Measurements from ENCODE around the gene CFAP90.

CFAP90 gene, protein sequence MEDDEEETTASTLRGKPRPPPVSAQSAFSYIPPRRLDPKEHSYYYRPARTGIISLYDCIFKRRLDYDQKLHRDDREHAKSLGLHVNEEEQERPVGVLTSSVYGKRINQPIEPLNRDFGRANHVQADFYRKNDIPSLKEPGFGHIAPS

DNA sequence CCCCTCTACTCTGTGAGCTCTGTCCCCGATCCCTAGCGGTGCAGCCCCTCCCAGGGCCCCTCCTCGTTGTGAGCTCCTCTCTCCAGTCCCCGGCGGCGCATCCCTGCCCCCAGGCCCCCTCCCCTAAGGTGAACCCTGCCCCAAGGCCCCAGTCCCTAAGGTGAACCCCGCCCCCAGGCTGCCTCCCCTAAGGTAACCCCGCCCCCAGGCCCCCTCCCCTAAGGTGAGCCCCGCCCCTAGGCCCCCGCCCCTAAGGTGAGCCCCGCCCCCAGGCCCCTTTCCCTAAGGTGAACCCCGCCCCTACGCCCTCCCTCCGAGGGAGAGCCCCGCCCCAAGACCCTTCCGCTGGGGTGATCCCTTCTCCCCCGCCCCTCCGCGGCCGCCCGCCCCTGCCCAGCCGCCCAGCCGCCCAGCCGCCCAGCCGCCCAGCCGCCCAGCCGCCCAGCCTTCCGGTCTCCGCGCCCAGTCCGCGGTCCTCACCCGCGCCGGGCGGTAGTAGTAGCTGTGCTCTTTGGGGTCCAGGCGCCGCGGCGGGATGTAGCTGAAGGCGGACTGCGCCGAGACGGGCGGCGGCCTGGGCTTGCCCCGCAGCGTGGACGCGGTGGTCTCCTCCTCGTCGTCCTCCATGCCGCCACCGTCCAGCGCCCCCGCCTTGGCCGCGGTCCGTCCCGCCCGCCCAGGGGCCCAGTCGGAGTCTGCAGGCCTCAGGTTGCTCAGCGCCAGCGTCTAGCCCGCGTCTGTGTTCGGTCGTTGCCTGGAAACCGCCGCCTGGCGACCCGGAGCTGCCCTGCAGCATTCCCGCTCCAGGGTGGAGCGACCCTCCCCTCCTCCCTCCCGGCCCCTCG lies at the start of gene CFAP90:
Gene CFAP90, minus strand, starts transcription at position 739 of the 845 bp plus-strand sequence. Its CDS starts 112 bp downstream, at position 627.
- TF ChIP-seq, protein P1, sequence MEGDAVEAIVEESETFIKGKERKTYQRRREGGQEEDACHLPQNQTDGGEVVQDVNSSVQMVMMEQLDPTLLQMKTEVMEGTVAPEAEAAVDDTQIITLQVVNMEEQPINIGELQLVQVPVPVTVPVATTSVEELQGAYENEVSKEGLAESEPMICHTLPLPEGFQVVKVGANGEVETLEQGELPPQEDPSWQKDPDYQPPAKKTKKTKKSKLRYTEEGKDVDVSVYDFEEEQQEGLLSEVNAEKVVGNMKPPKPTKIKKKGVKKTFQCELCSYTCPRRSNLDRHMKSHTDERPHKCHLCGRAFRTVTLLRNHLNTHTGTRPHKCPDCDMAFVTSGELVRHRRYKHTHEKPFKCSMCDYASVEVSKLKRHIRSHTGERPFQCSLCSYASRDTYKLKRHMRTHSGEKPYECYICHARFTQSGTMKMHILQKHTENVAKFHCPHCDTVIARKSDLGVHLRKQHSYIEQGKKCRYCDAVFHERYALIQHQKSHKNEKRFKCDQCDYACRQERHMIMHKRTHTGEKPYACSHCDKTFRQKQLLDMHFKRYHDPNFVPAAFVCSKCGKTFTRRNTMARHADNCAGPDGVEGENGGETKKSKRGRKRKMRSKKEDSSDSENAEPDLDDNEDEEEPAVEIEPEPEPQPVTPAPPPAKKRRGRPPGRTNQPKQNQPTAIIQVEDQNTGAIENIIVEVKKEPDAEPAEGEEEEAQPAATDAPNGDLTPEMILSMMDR (IDR thresholded peaks at IDR 0.05; ENCODE audit: insufficient read depth, missing control alignments): peak; percentile 6
- DNase-seq (ENCODE audit: insufficient read length, low spot score) (no peak), FAIRE-seq (no peak)

DNA sequence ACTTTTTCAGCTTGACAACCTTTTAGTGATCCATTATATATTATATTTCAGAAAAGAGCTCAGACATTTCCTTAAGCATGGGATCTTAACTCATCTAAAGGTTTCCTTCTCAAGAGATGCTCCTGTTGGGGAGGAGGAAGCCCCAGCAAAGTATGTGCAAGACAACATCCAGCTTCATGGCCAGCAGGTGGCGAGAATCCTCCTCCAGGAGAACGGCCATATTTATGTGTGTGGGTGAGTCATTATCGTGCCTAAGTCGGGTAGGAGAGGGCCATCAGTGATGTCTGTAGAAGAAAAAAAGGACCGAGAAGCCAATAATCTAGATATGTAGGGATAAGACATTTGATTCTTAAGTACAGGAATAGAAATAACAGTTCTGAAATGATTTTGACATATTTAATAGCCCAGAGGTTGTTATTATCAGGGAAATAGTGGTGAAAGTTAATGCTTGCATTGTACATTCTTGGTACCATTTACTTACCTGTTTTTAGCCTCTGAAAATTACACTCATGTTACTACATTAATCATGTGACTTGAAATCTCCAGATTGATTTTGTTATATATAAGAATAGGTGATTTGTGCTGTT lies 46.2 kb upstream of the CFAP90 start:
- DNase-seq (ENCODE audit: insufficient read length, low spot score) (no peak), FAIRE-seq (no peak)
- TF ChIP-seq, protein P1 (IDR thresholded peaks at IDR 0.05; ENCODE audit: insufficient read depth, missing control alignments): no peak

DNA sequence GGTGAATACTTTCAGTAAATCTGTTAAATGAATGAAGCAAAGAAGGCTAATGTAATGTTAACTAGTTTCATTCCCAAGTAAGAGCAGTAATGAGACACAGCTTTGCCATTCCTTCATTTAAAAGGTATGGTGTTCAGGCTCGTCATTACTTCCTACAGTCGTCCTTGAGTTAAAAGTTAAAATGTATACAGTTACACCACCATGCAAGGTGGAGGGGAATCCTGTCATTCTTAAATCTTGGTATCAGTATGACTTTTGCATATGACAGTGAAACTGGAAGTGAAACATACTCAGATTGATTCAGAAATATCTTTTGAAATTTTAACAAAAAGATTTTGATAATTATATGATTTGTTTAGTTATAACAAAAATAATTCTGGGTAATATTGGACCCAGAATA lies 43.9 kb upstream of the CFAP90 start:
- TF ChIP-seq, protein P1 (IDR thresholded peaks at IDR 0.05; ENCODE audit: insufficient read depth, missing control alignments): no peak
- FAIRE-seq: no peak
- no peak for DNase-seq (ENCODE audit: insufficient read length, low spot score)

DNA sequence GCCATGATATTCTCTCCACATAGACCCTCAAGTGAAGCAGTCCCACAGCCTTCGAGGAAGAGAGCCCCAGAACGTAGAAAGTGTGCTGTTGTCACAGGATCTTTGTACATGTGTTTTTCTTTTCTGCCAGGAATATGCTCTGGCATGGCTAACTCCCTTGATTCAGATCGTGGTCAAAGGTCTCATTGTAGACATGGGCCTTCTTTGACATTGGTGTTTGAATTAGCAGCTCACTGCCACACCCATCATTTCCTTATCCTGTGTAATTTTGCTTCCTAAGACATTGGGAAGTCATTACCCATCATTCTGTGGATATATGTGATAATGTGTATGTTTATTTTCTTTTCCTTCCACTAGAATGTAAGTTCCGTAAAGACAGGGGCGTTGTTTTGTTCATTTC lies 43.5 kb upstream of the CFAP90 start:
- DNase-seq (ENCODE audit: insufficient read length, low spot score) (no peak), FAIRE-seq (no peak)
- TF ChIP-seq, protein P1 (IDR thresholded peaks at IDR 0.05; ENCODE audit: insufficient read depth, missing control alignments): no peak

DNA sequence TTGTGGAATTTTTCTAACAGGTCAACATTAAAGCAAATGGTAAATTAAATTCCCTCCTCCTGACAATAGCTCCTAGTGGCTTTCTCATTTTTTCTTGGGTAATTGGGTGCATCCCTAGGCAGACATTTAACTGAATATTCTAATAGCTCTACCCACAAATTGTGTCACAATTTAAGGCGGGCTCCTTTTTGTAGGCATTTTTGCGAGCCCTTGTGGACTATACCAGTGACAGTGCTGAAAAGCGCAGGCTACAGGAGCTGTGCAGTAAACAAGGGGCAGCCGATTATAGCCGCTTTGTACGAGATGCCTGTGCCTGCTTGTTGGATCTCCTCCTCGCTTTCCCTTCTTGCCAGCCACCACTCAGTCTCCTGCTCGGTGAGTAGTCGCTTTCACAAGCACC lies 38.0 kb upstream of the CFAP90 start:
- TF ChIP-seq, protein P1 (IDR thresholded peaks at IDR 0.05; ENCODE audit: insufficient read depth, missing control alignments): no peak
- FAIRE-seq (no peak), DNase-seq (ENCODE audit: insufficient read length, low spot score) (no peak)

DNA sequence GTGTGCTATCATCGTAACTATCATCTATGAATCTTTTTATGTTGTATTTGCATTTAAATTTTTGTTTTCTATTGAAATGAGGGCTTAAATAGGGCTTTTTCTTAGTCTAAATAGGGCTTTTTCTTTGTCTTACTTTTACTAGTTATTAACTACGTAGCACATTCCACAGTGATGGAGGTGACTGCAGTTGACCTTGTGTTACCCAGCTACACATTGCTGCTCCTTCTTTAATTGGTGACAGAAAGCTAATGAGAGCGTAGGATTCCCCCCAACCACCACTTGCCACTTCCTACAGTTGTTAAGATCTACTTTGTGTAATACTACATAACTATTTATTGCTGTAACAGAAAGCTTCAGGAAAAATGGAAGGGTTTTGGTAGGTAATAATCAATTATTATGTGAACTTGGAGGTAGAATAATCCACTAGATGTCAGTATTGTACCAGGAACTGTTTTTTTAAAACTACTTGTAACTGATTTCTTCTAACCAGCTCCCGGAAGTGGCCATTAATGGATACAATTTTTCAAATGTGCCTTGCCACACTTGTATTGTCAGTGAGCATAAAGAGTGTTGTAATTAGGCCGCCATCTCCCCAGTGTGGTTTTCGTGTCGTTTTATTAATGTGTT lies 36.0 kb upstream of the CFAP90 start:
- DNase-seq (ENCODE audit: insufficient read length, low spot score) (no peak), FAIRE-seq (no peak)
- TF ChIP-seq, protein P1 (IDR thresholded peaks at IDR 0.05; ENCODE audit: insufficient read depth, missing control alignments): peak; percentile 40
